Lower leg skin (tissue), 4 donors: Measurements from ENCODE around the gene UBQLN1. TPM values are rescaled to one million over a fixed set of nuclear protein-coding genes. Genes with fewer than 3 reads are reported as not detected.

Source experiments
- DNase-seq, 2 donors: peaks; one replicate each; pipeline ENCODE4 v3.0.0-alpha.2; 2019; ENCODE audit warnings: low spot score in 2 of 2
- H3K4me3 ChIP-seq: fragments of 200-600 bp; sonication (generic); 2 replicates; pipeline ENCODE4 v1.5.1; 2017; ENCODE audit warnings: mild to moderate bottlenecking, low read depth; ENCODE audit not compliant: poor library complexity, severe bottlenecking
- POLR2A ChIP-seq, 2 donors: fragments of 450-650 bp; IDR thresholded peaks; one replicate each; pipeline ENCODE4 v1.6.1; 2016 to 2017; ENCODE audit warnings: antibody characterized with exemption in 2 of 2, mild to moderate bottlenecking in 1 of 2, moderate library complexity in 1 of 2
- WGBS, 2 donors: methylation state at CpG; one replicate each; pipeline ENCODE4 v1.1.5; 2018; 5-methylcytosine and 5-hydroxymethylcytosine counted together
- intact Hi-C: fragments of 100-400 bp; cut with DNase I; formaldehyde crosslinking; loops from one replicate; pipeline ENCODE4 v1.15.0; 2023; ENCODE audit warnings: low total_unique reads
- total RNA-seq, 4 donors: library from RNA; depleted of rRNA; stranded (reverse); fragments of >200 nt; gene quantifications; one replicate each; pipeline ENCODE4 v1.1.0, GENCODE V29; 2016
- TF ChIP-seq, protein P1 (sequence below), 3 donors: fragments of 450-650 bp; IDR thresholded peaks; one replicate each; pipeline ENCODE4 v1.5.1; 2016; ENCODE audit warnings: antibody characterized with exemption in 3 of 3, mild to moderate bottlenecking in 3 of 3, moderate library complexity in 2 of 3

Gene UBQLN1
- total RNA-seq, 4 donors from 2014 or later = 92.7 to 120 (median 101) TPM

DNA sequence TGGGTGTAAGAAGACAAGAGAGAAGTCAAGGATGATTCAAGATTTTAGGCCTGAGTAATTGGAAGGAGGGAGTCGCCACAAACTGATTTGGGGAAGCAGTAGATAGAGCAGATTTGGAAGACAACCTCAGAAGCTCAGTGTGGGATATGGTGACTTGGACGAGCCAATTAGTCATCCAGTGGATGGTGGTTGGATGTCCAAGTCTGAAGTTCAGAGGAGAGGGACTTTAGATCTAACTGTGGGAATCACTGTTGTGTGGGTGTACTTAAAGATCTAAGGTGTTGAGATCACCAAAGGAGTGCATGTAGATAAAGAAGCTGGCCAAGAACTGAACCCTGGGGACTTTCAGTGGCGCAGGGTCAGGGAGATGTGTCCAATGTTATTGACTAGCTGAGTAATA lies 82.6 kb downstream of the UBQLN1 start:
- no peak overlapping the region for H3K4me3 ChIP-seq
- 84 to 89% methylated on average over 3 of the region's 3 CpGs for WGBS, 2 donors
- intact Hi-C loops = no loop called here
- TF ChIP-seq, protein P1, sequence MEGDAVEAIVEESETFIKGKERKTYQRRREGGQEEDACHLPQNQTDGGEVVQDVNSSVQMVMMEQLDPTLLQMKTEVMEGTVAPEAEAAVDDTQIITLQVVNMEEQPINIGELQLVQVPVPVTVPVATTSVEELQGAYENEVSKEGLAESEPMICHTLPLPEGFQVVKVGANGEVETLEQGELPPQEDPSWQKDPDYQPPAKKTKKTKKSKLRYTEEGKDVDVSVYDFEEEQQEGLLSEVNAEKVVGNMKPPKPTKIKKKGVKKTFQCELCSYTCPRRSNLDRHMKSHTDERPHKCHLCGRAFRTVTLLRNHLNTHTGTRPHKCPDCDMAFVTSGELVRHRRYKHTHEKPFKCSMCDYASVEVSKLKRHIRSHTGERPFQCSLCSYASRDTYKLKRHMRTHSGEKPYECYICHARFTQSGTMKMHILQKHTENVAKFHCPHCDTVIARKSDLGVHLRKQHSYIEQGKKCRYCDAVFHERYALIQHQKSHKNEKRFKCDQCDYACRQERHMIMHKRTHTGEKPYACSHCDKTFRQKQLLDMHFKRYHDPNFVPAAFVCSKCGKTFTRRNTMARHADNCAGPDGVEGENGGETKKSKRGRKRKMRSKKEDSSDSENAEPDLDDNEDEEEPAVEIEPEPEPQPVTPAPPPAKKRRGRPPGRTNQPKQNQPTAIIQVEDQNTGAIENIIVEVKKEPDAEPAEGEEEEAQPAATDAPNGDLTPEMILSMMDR (IDR thresholded peaks at IDR 0.05) = no peak
- TF ChIP-seq POLR2A (IDR thresholded peaks at IDR 0.05) = no peak
- DNase-seq = no peak

DNA sequence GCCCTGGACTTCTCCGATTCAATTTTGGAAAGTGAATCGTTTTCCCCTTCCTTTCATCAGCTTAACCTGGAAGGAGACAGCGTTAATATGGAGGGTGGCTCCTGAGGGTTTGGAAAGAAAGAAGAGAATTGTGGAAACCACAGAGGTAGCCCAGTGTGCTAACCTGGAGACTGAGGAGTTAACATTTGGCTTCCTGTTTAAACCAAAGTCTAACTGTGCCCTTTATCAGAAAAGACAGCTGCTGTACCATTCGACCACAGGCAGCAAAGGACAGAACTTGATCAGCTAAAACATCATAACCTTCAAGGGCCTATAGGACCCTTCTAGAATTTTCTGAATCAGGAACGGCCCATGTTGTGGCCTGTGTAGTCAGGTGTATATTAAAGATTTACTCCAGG lies 84.1 kb downstream of the UBQLN1 start:
- H3K4me3 ChIP-seq = peak overlapping the region; percentile 55
- TF ChIP-seq POLR2A (IDR thresholded peaks at IDR 0.05) = no peak
- TF ChIP-seq, protein P1 (IDR thresholded peaks at IDR 0.05) = no peak
- no peak for DNase-seq

DNA sequence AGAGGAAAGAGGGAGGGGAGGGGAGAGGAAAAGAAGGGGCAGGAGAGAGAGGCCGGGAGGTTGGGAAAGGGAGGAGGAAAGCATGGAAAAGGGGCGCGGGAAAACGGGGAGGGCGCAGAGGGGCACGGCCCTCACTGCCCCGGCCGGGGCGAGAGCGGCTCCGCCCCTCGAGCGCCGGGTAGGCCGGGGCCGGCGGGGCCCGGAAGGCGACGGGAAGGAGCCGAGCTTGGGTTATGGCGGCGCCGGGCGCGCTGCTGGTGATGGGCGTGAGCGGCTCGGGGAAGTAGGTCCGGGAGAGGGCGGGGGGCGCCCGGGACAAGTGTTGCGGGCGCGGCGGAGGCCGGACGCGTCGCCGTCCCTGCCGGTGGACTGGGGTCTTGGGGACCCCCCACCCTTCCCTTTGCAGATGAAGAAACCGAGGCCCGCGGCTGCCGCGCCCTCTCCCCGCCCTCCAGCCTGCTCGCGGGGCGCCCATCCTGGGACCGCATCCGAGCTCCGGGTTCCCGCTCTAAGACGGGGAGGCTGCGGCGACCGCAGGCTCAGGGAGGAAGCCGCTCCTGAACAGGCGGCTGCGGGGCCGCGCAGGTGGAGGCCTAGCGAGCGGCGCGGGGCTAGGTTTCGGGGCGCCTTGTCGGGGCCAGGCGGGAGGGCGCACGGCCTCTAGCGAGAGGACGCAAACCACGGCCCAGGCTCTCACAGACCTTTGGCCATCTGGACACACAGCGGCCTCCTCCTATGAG lies 84.6 kb downstream of the UBQLN1 start, which contains the start of gene IDNK:
IDNK (plus strand) TSS at position 205 of the 740 bp plus-strand sequence; CDS start at position 234, 29 bp downstream.
- 0 to 1% methylated on average over 36 to 57 of the region's 79 CpGs for WGBS, 2 donors
- peak within 1 kb of the TSS; percentile 55 for H3K4me3 ChIP-seq
- peak in 1 of 2 donors; percentile 21 for DNase-seq
- no peak for TF ChIP-seq POLR2A (IDR thresholded peaks at IDR 0.05)
- TF ChIP-seq, protein P1 (IDR thresholded peaks at IDR 0.05) = no peak
- intact Hi-C loops = no loop called here

More for the DNA sequence above, 84.1 kb downstream of the UBQLN1 start:
- 8 to 9% methylated on average over 5 of the region's 5 CpGs for WGBS, 2 donors
- intact Hi-C loops = no loop called here

DNA sequence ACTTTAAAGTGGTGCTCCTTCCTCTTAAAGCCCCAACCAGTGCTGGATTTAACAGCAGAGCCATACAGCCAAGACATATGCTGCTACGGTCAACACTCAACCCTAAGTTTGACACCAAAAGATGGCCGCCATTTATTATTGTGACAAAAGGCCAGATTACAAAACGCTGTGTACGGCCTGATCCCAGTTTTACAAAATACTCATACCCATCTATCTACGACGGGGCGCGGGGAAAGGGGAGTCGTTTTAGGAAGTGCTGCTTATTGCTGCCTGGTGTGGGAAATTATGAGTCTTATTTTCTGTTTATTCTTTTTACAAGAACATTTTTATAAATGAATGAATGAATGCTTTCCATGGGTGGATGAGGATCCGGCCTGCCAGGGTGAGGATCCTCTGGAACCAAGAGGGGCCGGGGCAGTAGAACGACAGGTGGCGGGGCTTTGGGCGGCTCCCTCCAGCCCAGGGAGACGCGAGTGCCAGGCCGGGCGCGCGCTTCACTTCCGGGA lies 85.3 kb downstream of the UBQLN1 start:
- intact Hi-C loops = no loop called here
- H3K4me3 ChIP-seq = peak overlapping the region; percentile 55
- peak; percentile 51 to 93 for DNase-seq
- WGBS, 2 donors = 8% methylated on average over 21 of the region's 21 CpGs
- TF ChIP-seq, protein P1 (IDR thresholded peaks at IDR 0.05) = no peak

DNA sequence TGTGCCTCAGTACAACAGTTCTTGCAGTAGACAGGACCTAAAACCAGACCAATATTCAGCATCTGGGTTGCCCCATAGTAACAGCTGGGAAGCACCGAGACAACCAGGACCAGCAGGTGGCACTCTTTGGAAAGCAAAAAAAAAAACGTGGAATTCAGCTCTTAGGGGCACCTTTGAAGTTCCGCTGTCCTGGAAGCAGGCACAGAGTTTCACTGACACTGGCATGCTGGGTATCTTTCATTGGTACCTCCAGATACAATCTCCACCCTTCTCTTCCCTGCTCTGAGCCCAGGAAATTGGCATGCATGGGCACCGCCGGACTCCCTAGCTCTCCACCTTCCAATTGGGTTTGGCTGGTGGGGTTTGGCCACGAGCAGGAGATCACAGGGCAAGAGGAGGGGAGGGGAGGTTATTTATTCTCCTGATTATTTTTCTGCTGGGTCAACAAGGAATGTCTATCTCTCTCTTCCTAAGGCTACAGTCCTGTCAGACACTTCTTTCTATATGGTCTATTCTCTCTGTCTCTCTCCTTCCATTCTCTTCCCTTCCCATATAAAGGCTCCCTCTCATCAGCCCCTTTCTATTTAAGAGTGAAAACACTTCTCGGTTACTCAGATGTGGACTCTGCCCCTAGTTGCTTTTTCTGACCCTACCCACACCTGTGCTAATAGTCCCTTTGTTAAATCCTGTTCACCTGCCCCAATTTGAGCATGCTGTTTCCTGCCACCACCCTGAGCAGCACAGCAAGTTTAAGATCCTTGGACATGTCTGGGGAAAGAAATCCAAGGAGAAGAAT lies 86.7 kb downstream of the UBQLN1 start:
- TF ChIP-seq, protein P1 (IDR thresholded peaks at IDR 0.05) = no peak
- TF ChIP-seq POLR2A (IDR thresholded peaks at IDR 0.05) = no peak
- 14 to 16% methylated on average over 7 of the region's 7 CpGs for WGBS, 2 donors
- intact Hi-C loops = no loop called here
- H3K4me3 ChIP-seq = no peak overlapping the region
- no peak for DNase-seq
